Nephron (organoid): ENCODE results near the gene RGS13.

Experiments used
- H3K27ac Mint-ChIP-seq, 3 experiments: 2 replicates each; pipeline ENCODE4 v1.8.0; 2020; ENCODE audit warnings: mixed read lengths in 3 of 3, mild to moderate bottlenecking in 2 of 3, moderate library complexity in 1 of 3
- H3K27me3 Mint-ChIP-seq: 2 replicates; pipeline ENCODE4 v1.8.0; 2021; ENCODE audit warnings: low read depth, mild to moderate bottlenecking, moderate library complexity, mixed read lengths
- H3K36me3 Mint-ChIP-seq: 2 replicates; pipeline ENCODE4 v1.8.0; 2020; ENCODE audit warnings: low read depth, mixed read lengths
- H3K4me1 Mint-ChIP-seq: 2 replicates; pipeline ENCODE4 v1.8.0; 2020; ENCODE audit warnings: mixed read lengths
- H3K4me3 Mint-ChIP-seq, 3 experiments: 2 replicates each; pipeline ENCODE4 v1.8.0; 2020; ENCODE audit warnings: mild to moderate bottlenecking in 3 of 3, mixed read lengths in 3 of 3, moderate library complexity in 2 of 3
- H3K9me3 Mint-ChIP-seq: 2 replicates; pipeline ENCODE4 v1.8.0; 2020; ENCODE audit warnings: mixed read lengths
- TF ChIP-seq, protein P1 (sequence below), 3 experiments: fragments of 200-600 bp; sonication (generic); IDR thresholded peaks; one replicate each; pipeline ENCODE4 v1.5.0; 2021; ENCODE audit warnings: antibody characterized with exemption in 3 of 3; ENCODE audit not compliant: unreplicated experiment in 3 of 3

Gene RGS13

DNA sequence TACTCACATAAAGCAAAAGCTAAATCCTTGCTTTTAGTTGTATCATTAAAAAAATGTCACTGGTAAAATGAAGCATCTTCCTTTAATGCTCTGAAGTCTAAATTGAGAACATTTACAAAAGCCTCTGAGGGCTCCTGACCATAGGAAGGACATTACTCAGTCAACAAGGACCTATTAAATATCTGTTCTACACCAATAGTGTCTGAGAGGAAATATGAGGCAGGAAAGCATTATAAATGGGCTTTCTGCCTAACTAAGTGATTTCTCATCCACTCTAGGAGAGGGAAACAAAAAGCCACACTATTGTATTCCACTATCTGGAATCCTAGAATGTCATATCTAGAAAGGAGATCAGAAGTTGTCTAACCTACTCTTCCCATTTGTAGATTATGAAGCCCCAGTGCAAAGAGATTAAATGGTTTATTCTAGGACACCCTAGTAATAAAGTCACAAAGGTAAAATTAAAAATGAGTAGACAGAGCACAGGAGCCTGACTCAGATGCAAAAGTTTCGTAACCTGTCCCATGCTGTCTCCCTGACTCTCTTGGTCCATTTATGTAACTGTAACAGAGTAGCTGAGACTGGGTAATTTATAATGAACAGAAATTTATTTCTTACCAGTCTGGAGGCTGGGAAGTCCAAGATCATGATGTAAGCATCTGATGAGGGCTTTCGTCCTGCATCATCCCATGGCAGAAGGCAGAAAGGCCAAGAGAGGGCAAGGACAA lies 42.8 kb upstream of the RGS13 start:
- peaks cover 8% of the 10 kb centered on the region for H3K4me1 Mint-ChIP-seq
- no peaks in the 10 kb centered on the region for H3K9me3 Mint-ChIP-seq
- H3K4me3 Mint-ChIP-seq: no peak overlapping the region
- H3K36me3 Mint-ChIP-seq: no peaks in the 10 kb centered on the region
- TF ChIP-seq, protein P1, sequence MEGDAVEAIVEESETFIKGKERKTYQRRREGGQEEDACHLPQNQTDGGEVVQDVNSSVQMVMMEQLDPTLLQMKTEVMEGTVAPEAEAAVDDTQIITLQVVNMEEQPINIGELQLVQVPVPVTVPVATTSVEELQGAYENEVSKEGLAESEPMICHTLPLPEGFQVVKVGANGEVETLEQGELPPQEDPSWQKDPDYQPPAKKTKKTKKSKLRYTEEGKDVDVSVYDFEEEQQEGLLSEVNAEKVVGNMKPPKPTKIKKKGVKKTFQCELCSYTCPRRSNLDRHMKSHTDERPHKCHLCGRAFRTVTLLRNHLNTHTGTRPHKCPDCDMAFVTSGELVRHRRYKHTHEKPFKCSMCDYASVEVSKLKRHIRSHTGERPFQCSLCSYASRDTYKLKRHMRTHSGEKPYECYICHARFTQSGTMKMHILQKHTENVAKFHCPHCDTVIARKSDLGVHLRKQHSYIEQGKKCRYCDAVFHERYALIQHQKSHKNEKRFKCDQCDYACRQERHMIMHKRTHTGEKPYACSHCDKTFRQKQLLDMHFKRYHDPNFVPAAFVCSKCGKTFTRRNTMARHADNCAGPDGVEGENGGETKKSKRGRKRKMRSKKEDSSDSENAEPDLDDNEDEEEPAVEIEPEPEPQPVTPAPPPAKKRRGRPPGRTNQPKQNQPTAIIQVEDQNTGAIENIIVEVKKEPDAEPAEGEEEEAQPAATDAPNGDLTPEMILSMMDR (IDR thresholded peaks at IDR 0.05; ENCODE audit: unreplicated experiment in 3 of 3): no peak
- H3K27me3 Mint-ChIP-seq: no peaks in the 10 kb centered on the region
- H3K27ac Mint-ChIP-seq: no peak overlapping the region

DNA sequence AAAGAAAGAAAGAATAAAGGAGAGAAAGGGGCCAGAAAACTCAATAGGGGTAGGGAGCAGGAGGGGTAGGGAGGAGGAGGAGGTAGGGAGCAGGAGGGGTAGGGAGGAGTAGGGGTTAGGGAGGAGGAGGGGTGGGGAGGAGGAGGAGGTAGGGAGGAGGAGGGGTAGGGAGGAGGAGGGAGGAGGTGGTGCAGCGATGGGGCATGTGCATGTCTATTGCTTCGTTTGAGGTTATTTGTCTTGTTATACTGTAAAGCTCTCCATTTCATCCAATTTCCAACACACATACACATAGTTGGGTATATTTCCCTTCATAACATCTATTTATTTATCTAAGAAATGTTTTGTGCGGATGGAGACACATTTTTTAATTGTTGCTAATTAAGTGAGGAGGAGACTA lies 40.6 kb upstream of the RGS13 start:
- Mint-ChIP-seq H3K4me1 (peaks cover 8% of the 10 kb centered on the region), H3K27ac (no peak overlapping the region), H3K4me3 (no peak overlapping the region), H3K36me3 (no peaks in the 10 kb centered on the region), H3K9me3 (no peaks in the 10 kb centered on the region), H3K27me3 (no peaks in the 10 kb centered on the region)
- TF ChIP-seq, protein P1 (IDR thresholded peaks at IDR 0.05; ENCODE audit: unreplicated experiment in 3 of 3): no peak

DNA sequence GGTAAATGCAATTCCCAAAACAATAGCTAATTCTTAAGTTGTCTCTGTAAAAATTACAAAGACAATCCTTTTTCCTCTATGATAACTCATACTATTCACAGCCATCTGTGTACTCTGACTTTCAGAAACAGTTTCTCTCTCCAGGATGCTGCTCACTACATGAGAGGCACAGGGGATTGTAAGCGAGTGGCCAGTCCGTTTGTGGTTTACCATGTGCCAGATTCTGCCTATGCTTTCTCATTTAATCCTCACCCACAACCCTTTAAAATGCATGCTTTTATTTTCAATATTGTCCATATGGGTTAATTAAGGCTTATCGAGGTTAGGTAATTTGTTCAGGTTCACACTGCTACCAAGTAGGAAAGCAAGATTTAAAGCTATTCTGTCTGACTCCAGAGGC lies 37.4 kb upstream of the RGS13 start:
- no peaks in the 10 kb centered on the region for H3K27me3 Mint-ChIP-seq
- no peak overlapping the region for H3K4me3 Mint-ChIP-seq
- H3K4me1 Mint-ChIP-seq: no peaks in the 10 kb centered on the region
- no peaks in the 10 kb centered on the region for H3K36me3 Mint-ChIP-seq
- H3K9me3 Mint-ChIP-seq: no peaks in the 10 kb centered on the region
- TF ChIP-seq, protein P1 (IDR thresholded peaks at IDR 0.05; ENCODE audit: unreplicated experiment in 3 of 3): no peak
- H3K27ac Mint-ChIP-seq: no peak overlapping the region

DNA sequence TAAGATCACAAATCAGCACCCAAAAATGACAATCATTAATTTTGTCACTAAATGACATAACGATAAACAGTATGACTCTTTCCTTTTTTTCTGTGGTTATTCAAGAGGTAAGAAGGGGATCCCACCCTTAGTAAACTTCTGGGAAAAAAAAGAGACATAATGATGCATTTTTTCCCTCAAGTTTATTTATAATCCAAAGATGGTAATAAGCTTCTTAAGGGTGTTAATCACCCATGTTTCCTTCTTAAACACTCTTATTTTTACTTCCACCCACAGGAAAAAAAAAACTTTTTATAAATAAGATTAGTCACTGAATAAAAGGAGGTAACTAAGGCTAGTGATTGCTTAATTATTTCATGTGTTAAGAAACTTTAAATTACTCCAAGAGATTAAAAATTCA lies 35.7 kb upstream of the RGS13 start:
- Mint-ChIP-seq H3K4me3 (no peak overlapping the region), H3K27me3 (no peaks in the 10 kb centered on the region), H3K36me3 (no peaks in the 10 kb centered on the region), H3K27ac (no peak overlapping the region), H3K4me1 (peaks cover 4% of the 10 kb centered on the region), H3K9me3 (no peaks in the 10 kb centered on the region)
- TF ChIP-seq, protein P1 (IDR thresholded peaks at IDR 0.05; ENCODE audit: unreplicated experiment in 3 of 3): no peak

DNA sequence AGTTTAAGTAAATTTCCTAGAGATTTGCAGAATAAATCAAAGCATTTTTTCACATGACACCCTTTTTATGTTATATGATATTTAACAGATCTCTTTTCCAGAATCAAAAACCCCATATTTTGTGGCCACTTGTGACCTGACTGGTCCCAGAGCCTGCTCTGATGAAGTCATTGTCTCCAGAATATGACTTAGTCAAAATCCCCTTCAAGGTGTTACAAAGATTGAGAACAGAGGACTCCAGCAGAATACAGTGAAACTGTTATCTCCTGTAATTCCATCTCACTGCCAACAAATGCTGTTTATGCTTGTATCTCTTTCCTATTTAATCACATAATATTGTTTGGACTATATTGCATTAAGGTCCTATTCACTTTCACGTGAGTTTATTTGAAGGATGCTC lies 34.8 kb upstream of the RGS13 start:
- Mint-ChIP-seq H3K27ac (no peak overlapping the region), H3K4me3 (no peak overlapping the region), H3K4me1 (peaks cover 4% of the 10 kb centered on the region), H3K27me3 (no peaks in the 10 kb centered on the region), H3K9me3 (no peaks in the 10 kb centered on the region), H3K36me3 (no peaks in the 10 kb centered on the region)
- TF ChIP-seq, protein P1 (IDR thresholded peaks at IDR 0.05; ENCODE audit: unreplicated experiment in 3 of 3): no peak

DNA sequence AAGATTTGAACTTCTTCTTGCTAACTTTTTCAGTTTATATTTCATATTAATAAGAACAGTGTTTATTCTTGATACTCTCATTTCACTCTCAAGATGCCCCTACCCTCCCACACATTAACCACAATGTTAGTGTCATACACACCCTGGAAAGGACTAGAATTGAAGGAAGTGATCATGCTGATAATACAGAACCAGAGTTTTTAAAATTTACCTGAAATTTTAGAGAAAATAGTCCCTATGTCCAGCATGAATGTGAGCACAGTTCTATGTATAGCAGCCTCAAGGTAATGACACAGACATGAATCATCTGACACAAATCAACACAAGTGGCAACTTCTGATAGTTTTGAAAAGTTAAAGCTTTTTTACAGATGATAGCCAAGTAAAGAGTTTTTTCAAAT lies 34.4 kb upstream of the RGS13 start:
- no peak overlapping the region for H3K27ac Mint-ChIP-seq
- no peaks in the 10 kb centered on the region for H3K9me3 Mint-ChIP-seq
- no peaks in the 10 kb centered on the region for H3K27me3 Mint-ChIP-seq
- no peak overlapping the region for H3K4me3 Mint-ChIP-seq
- TF ChIP-seq, protein P1 (IDR thresholded peaks at IDR 0.05; ENCODE audit: unreplicated experiment in 3 of 3): no peak
- no peaks in the 10 kb centered on the region for H3K36me3 Mint-ChIP-seq
- H3K4me1 Mint-ChIP-seq: peaks cover 4% of the 10 kb centered on the region
